Smooth muscle cell (in vitro differentiated cells): Measurements from ENCODE around the gene ENPP1. TPM values are rescaled to one million over a fixed set of nuclear protein-coding genes. Genes with fewer than 3 reads are reported as not detected.

Experiments used
- DNase-seq: peaks from one replicate; lab custom pipeline; 2025; ENCODE audit not compliant: unreplicated experiment; lab: John Stamatoyannopoulos, UW
- H2AFZ ChIP-seq: fragments of 200-600 bp; sonication (generic); 2 replicates; pipeline ENCODE4 v1.6.0; 2016; ENCODE audit warnings: antibody characterized with exemption, low read depth, mild to moderate bottlenecking
- H3F3A ChIP-seq: fragments of 200-600 bp; sonication (generic); 2 replicates; pipeline ENCODE4 v1.6.0; 2017; ENCODE audit warnings: antibody characterized with exemption, low read depth
- H3K27ac ChIP-seq: fragments of 200-600 bp; sonication (generic); 2 replicates; pipeline ENCODE4 v1.5.1; 2016; ENCODE audit warnings: low read depth, mild to moderate bottlenecking
- H3K27me3 ChIP-seq: fragments of 200-600 bp; sonication (generic); 2 replicates; pipeline ENCODE4 v1.6.1; 2016; ENCODE audit warnings: low read depth, mild to moderate bottlenecking
- H3K36me3 ChIP-seq: fragments of 200-600 bp; sonication (generic); 2 replicates; pipeline ENCODE4 v1.5.1; 2016; ENCODE audit warnings: low read depth
- H3K4me1 ChIP-seq: fragments of 200-600 bp; sonication (generic); 2 replicates; pipeline ENCODE4 v1.5.1; 2016; ENCODE audit warnings: low read depth
- H3K4me2 ChIP-seq: fragments of 200-600 bp; sonication (generic); 2 replicates; pipeline ENCODE4 v1.6.0; 2016; ENCODE audit warnings: mild to moderate bottlenecking
- H3K4me3 ChIP-seq: fragments of 200-600 bp; sonication (generic); 2 replicates; pipeline ENCODE4 v1.5.1; 2016; ENCODE audit warnings: mild to moderate bottlenecking
- H3K79me2 ChIP-seq: fragments of 200-600 bp; sonication (generic); 2 replicates; pipeline ENCODE4 v1.6.0; 2016; ENCODE audit warnings: low read depth, mild to moderate bottlenecking
- H3K9ac ChIP-seq: fragments of 200-600 bp; sonication (generic); 2 replicates; pipeline ENCODE4 v1.6.0; 2016; ENCODE audit warnings: low read depth
- H3K9me3 ChIP-seq: fragments of 200-600 bp; sonication (generic); replicated peaks from 2 replicates; pipeline ENCODE4 v1.5.1; 2016; ENCODE audit warnings: low read depth
- H4K20me1 ChIP-seq: fragments of 200-600 bp; sonication (generic); 2 replicates; pipeline ENCODE4 v1.6.0; 2016; ENCODE audit warnings: low read depth
- WGBS: methylation state at CpG from one replicate; pipeline ENCODE4 v1.1.7; 2016; ENCODE audit warnings: low lambda C conversion rate; 5-methylcytosine and 5-hydroxymethylcytosine counted together
- polyA plus RNA-seq: library from polyadenylated mRNA; unstranded; fragments of >200 nt; fragmentation: Nextera tagmentation; extraction: Ambion mirVana; gene quantifications from 2 replicates; pipeline ENCODE4 v1.2.1, GENCODE V29; 2016
- total RNA-seq: library from RNA; depleted of rRNA; stranded (reverse); fragments of >200 nt; gene quantifications from 2 replicates; pipeline ENCODE4 v1.2.3, GENCODE V29; 2014
- TF ChIP-seq, protein P1 (sequence below): fragments of 200-600 bp; sonication (generic); IDR thresholded peaks from 2 replicates; pipeline ENCODE4 v1.5.1; 2017; ENCODE audit warnings: borderline replicate concordance, mild to moderate bottlenecking, antibody characterized with exemption; ENCODE audit not compliant: insufficient read depth, poor library complexity, severe bottlenecking

ENPP1 gene
- total and polyA plus RNA-seq, 2 experiments from 2014 or later: 329 to 433 TPM

- DNase-seq: no peak
- H4K20me1 ChIP-seq: no peaks in the 10 kb centered on the region
- H3K4me3 ChIP-seq: no peak overlapping the region
- H3K4me1 ChIP-seq: peaks cover 24% of the 10 kb centered on the region
- H3K9ac ChIP-seq: no peak overlapping the region
- no peaks in the 10 kb centered on the region for H3K9me3 ChIP-seq
- H2AFZ ChIP-seq: no peak overlapping the region
- H3K36me3 ChIP-seq: no peaks in the 10 kb centered on the region
- H3K27ac ChIP-seq: peak overlapping the region; percentile 91
- no peaks in the 10 kb centered on the region for H3K79me2 ChIP-seq
- H3F3A ChIP-seq: peaks cover 18% of the 10 kb centered on the region
- H3K27me3 ChIP-seq: no peaks in the 10 kb centered on the region
- TF ChIP-seq, protein P1, sequence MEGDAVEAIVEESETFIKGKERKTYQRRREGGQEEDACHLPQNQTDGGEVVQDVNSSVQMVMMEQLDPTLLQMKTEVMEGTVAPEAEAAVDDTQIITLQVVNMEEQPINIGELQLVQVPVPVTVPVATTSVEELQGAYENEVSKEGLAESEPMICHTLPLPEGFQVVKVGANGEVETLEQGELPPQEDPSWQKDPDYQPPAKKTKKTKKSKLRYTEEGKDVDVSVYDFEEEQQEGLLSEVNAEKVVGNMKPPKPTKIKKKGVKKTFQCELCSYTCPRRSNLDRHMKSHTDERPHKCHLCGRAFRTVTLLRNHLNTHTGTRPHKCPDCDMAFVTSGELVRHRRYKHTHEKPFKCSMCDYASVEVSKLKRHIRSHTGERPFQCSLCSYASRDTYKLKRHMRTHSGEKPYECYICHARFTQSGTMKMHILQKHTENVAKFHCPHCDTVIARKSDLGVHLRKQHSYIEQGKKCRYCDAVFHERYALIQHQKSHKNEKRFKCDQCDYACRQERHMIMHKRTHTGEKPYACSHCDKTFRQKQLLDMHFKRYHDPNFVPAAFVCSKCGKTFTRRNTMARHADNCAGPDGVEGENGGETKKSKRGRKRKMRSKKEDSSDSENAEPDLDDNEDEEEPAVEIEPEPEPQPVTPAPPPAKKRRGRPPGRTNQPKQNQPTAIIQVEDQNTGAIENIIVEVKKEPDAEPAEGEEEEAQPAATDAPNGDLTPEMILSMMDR: no peak
- H3K4me2 ChIP-seq: peak overlapping the region; percentile 72
These were observed 20.7 kb upstream of the ENPP1 start for GRCh38 chr6:131787079-131787478.

DNA sequence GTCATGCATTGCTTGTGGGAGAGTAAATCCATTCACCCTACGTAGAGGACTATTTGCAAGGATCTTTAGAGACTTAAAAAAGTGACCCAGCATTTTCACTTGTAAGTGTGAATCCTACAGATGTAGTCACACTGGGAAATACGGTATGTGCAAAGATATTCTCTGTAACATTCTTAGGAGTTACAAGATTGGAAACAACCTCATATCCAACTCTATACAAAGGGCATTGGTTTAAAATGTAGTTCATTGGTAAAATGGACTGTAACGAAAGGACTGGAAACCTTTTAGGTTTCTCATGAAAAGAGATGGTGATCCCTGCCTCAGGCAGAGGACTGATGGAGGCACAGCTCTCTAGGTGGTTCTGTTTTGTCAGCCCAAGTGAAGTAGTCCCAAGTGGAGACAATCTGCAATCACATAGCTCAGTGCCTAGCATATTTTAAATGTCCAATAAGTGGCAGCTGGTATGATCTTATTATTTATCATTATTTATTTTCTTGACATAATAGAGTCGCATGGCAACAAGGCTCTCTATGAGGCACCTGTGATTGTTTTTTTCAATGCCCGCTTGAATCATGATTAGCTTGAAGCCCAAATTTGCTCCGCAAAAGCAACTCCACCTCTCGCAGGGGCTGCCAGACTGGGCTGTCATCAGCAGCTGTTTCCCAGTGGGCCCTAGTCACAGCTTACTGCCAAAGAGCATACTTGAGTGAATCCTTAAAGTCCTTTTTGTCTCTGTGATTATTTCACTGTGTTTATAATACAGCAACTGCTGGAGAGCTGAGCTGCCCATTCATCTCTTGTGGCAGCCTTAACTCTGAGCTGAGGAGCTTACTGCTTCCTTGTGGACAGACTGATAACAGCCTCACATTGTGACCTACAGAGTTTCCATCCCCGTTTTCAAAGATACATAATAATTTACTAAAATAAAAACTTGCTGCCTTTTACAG is 19.8 kb upstream of the ENPP1 start:
- Histone ChIP-seq H3K4me2 (peak overlapping the region; percentile 72), H3K36me3 (no peaks in the 10 kb centered on the region), H3K27ac (peak overlapping the region; percentile 91), H3K4me1 (peaks cover 24% of the 10 kb centered on the region), H3F3A (peaks cover 18% of the 10 kb centered on the region), H3K9ac (peak overlapping the region; percentile 65), H3K79me2 (no peaks in the 10 kb centered on the region), H3K27me3 (no peaks in the 10 kb centered on the region), H3K4me3 (no peak overlapping the region), H3K9me3 (no peaks in the 10 kb centered on the region), H4K20me1 (no peaks in the 10 kb centered on the region), H2AFZ (no peak overlapping the region)
- WGBS: 30% methylated on average over 8 of the region's 8 CpGs
- TF ChIP-seq, protein P1: peak; percentile 18
- no peak for DNase-seq

- Histone ChIP-seq H3K4me3 (no peak overlapping the region), H4K20me1 (no peaks in the 10 kb centered on the region), H3K27ac (peak overlapping the region; percentile 91), H3F3A (peaks cover 18% of the 10 kb centered on the region), H3K27me3 (no peaks in the 10 kb centered on the region), H3K9me3 (no peaks in the 10 kb centered on the region), H2AFZ (no peak overlapping the region), H3K4me1 (peaks cover 24% of the 10 kb centered on the region), H3K9ac (no peak overlapping the region), H3K79me2 (no peaks in the 10 kb centered on the region), H3K36me3 (no peaks in the 10 kb centered on the region), H3K4me2 (peak overlapping the region; percentile 72)
- TF ChIP-seq, protein P1: no peak
- WGBS: 8% methylated on average over 1 of the region's 1 CpG
- no peak for DNase-seq
These were observed 18.6 kb upstream of the ENPP1 start for GRCh38 chr6:131789219-131789618.

DNA sequence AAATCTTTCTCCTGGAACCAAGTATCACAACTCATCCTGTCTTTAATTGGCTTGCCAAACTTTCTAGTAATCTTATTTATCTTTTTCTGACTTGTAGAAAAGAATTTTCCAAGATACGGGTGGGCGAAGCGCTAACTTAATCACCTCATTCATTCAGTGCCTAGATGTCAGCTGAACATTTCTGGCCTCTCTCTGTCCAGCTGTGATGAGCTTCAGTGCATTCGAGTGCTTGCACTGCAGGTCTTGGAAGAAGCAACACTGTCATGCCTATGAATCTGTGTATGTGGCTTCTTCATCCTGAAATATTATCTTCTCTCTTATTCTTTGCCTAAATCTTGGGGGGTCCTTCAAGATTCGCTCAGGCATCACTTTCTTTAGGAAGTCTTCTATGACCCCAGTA is 16.3 kb upstream of the ENPP1 start:
- no peaks in the 10 kb centered on the region for H3K9me3 ChIP-seq
- TF ChIP-seq, protein P1: no peak
- H3K79me2 ChIP-seq: no peaks in the 10 kb centered on the region
- H3K36me3 ChIP-seq: no peaks in the 10 kb centered on the region
- peak overlapping the region; percentile 42 for H3K4me2 ChIP-seq
- peaks cover 24% of the 10 kb centered on the region for H3K4me1 ChIP-seq
- H3K4me3 ChIP-seq: no peak overlapping the region
- H4K20me1 ChIP-seq: no peaks in the 10 kb centered on the region
- peak overlapping the region; percentile 52 for H3K9ac ChIP-seq
- no peaks in the 10 kb centered on the region for H3K27me3 ChIP-seq
- H3K27ac ChIP-seq: peak overlapping the region; percentile 86
- 57% methylated on average over 5 of the region's 5 CpGs for WGBS
- H2AFZ ChIP-seq: no peak overlapping the region
- H3F3A ChIP-seq: peaks cover 18% of the 10 kb centered on the region
- no peak for DNase-seq
